RWPE1 (cell line): ENCODE data around the gene EGFR.

Experiments used
- CTCF ChIA-PET: fragments of 350-600 bp; sonication (Branson Sonifier 250); formaldehyde crosslinking; extraction: SDS; loops from one replicate; lab custom pipeline; 2021; lab: Yijun Ruan, JAX
- POLR2A ChIA-PET: fragments of 400-600 bp; formaldehyde crosslinking; extraction: SDS; loops from one replicate; lab custom pipeline; 2020; ENCODE audit warnings: antibody characterized with exemption; ENCODE audit not compliant: low non-redundant PET; lab: Yijun Ruan, JAX
- DNase-seq: peaks from one replicate; pipeline ENCODE4 v3.0.0; 2012; ENCODE audit warnings: low spot score
- H3K27ac ChIP-seq: fragments of 450-650 bp; 2 replicates; pipeline ENCODE4 v1.5.1; 2017
- TF ChIP-seq, protein P1 (sequence below): fragments of 450-650 bp; conservative IDR thresholded peaks from 2 replicates; pipeline ENCODE4 v1.5.1; 2017; ENCODE audit warnings: low read depth, mild to moderate bottlenecking

EGFR gene

GRCh38 chr7:55260676-55261385 is 242.0 kb downstream of the EGFR start:
- no peak overlapping the region for H3K27ac ChIP-seq
- POLR2A ChIA-PET = no interaction called here
- TF ChIP-seq, protein P1, sequence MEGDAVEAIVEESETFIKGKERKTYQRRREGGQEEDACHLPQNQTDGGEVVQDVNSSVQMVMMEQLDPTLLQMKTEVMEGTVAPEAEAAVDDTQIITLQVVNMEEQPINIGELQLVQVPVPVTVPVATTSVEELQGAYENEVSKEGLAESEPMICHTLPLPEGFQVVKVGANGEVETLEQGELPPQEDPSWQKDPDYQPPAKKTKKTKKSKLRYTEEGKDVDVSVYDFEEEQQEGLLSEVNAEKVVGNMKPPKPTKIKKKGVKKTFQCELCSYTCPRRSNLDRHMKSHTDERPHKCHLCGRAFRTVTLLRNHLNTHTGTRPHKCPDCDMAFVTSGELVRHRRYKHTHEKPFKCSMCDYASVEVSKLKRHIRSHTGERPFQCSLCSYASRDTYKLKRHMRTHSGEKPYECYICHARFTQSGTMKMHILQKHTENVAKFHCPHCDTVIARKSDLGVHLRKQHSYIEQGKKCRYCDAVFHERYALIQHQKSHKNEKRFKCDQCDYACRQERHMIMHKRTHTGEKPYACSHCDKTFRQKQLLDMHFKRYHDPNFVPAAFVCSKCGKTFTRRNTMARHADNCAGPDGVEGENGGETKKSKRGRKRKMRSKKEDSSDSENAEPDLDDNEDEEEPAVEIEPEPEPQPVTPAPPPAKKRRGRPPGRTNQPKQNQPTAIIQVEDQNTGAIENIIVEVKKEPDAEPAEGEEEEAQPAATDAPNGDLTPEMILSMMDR = no peak
- CTCF ChIA-PET = no interaction called here
- DNase-seq = no peak
